ENCODE results near the gene SPEG. TPM values are rescaled to one million over a fixed set of nuclear protein-coding genes. Genes with fewer than 3 reads are reported as not detected.

Gene SPEG
- total RNA-seq, 2 donors from 2014 or later: 2.9 to 3.6 TPM

DNA sequence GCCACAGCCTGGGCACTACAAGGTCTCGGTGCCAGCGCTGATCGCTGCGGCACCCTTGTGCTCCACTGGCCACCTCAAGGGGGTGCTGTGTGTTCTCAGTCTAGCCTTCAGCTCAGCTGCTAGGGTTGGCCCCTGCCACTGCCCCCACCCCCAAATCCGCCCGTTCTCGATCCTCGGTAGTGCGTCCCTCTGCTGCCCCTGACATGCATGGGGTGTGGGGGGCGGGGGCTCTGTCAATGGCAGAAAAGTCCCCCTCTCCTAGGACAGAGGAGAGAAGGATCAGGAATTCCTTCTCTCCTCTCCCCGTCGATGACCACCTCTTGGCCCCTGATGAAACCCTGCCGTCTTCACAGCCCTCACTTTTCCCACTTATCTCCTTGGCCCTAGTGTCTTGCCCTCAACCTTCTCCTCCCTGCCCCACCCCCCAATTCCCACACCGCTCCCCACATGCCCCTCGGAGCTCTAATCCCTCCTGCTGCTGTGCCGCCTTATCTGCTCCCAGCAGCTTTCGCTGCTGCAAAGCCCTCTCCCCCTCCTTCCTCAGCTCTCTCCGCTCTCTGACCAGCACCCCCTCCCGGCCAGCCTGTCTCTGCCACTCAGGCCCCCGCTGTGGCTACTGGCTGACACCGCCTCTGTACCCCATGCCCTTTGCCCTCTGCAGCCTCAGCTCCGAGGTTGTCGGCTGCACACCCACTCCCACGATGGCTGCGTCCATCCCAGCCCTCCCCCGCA lies 75.3 kb downstream of the SPEG start:
- Histone ChIP-seq H3K4me3 (no peak overlapping the region), H3K4me1 (peaks cover 26% of the 10 kb centered on the region), H3K9me3 (no peaks in the 10 kb centered on the region), H3K27me3 (peaks cover 0 to 16% of the 10 kb centered on the region in 2 donors), H3K36me3 (replicated peaks in 1 of 2; ENCODE audit: insufficient read depth in 1 of 2, low read depth in 2 of 2) (peaks cover 0 to 7% of the 10 kb centered on the region in 2 donors), H3K27ac (no peak overlapping the region)
- DNase-seq (peak; percentile 64 to 76 (median 68)), ATAC-seq (peak; percentile 83)
- WGBS, 2 donors: 1 to 3% methylated on average over 19 to 26 of the region's 26 CpGs
- intact Hi-C loops (cut with DNase I): no loop called here
- TF ChIP-seq, protein P1, sequence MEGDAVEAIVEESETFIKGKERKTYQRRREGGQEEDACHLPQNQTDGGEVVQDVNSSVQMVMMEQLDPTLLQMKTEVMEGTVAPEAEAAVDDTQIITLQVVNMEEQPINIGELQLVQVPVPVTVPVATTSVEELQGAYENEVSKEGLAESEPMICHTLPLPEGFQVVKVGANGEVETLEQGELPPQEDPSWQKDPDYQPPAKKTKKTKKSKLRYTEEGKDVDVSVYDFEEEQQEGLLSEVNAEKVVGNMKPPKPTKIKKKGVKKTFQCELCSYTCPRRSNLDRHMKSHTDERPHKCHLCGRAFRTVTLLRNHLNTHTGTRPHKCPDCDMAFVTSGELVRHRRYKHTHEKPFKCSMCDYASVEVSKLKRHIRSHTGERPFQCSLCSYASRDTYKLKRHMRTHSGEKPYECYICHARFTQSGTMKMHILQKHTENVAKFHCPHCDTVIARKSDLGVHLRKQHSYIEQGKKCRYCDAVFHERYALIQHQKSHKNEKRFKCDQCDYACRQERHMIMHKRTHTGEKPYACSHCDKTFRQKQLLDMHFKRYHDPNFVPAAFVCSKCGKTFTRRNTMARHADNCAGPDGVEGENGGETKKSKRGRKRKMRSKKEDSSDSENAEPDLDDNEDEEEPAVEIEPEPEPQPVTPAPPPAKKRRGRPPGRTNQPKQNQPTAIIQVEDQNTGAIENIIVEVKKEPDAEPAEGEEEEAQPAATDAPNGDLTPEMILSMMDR (IDR thresholded peaks at IDR 0.05): peak; percentile 49 to 67 (median 60)
- no peak for TF ChIP-seq POLR2A (IDR thresholded peaks at IDR 0.05)

DNA sequence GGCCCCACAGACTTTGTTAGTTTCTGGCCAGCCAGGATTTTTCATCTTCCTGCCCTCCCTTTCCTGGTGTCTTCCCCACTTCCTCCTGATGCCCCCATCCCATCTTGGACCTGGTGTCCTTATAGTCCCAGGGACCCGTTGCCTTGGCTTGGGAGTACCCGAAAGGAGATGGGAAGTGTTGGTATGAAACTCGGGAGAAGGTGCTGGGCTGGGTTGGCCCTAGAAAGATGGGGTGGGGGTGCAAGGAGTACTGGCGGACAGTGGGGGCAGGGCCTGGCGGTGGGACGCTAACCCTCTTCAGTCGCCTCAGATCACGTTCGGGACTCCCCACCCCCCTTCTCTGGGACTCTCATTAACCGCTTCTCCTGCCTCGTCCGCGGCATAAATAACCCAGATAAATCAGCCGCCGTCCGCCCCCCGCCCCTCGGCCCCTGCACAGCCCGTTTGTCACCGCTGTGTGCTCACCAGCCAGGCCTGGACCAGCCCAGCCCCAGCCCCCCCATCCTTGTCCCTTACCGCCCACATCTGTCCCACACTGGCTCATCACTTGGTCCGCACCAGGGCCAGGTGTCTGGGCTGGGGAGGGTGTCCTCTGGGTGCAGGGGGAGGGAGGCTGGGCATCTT lies 76.0 kb downstream of the SPEG start:
- H3K27ac ChIP-seq: no peak overlapping the region
- TF ChIP-seq, protein P1 (IDR thresholded peaks at IDR 0.05): no peak
- TF ChIP-seq POLR2A (IDR thresholded peaks at IDR 0.05): no peak
- intact Hi-C loops (cut with DNase I): no loop called here
- peaks cover 26% of the 10 kb centered on the region for H3K4me1 ChIP-seq
- DNase-seq (no peak), ATAC-seq (no peak)
- H3K4me3 ChIP-seq: no peak overlapping the region
- no peaks in the 10 kb centered on the region for H3K9me3 ChIP-seq
- H3K27me3 ChIP-seq: peaks cover 0 to 16% of the 10 kb centered on the region in 2 donors
- 27% methylated on average over 21 to 22 of the region's 22 CpGs for WGBS, 2 donors
- H3K36me3 ChIP-seq (replicated peaks in 1 of 2; ENCODE audit: insufficient read depth in 1 of 2, low read depth in 2 of 2): peaks cover 0 to 7% of the 10 kb centered on the region in 2 donors

DNA sequence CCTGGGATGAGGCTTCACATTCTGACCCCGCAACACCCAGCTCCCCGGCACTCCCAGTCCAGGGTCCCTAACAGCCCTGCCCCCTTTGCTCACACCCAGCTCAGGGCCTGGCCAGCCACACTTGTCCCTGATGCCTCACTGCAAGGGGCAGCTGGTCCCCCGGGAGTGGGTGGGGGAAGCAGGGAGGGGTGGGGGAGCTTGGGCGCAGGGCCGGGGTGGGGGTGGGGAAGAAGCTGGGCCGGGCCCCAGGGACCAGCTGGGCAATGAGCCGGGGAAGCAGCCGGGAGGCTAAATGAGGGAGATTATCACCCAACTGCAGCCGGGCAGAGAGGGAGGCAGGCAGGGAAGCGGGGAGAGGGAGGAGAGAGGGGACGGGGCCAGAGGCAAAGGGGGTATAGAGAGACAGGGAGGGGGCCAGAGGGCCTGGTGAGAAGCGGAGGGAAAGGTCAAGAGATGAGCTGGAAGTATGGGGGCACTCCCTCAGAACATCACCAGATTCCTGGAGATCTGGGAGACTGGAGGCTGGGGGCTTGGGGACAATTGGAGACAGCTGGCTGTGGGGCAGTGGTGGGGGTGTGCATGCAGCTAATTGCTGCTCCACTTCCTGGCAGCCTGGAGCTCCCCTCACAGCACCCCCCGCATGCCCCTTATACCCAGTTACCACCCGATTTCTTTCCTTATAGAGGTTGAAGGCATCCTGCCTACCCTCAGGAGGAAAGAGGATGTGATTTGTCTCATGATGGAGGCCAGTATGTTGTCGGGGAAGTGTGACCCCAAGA lies 77.1 kb downstream of the SPEG start:
- H3K4me3 ChIP-seq: no peak overlapping the region
- ATAC-seq: no peak
- H3K27ac ChIP-seq: no peak overlapping the region
- no peaks in the 10 kb centered on the region for H3K36me3 ChIP-seq (replicated peaks in 1 of 2; ENCODE audit: insufficient read depth in 1 of 2, low read depth in 2 of 2)
- WGBS, 2 donors: 26 to 30% methylated on average over 13 to 15 of the region's 15 CpGs
- TF ChIP-seq POLR2A (IDR thresholded peaks at IDR 0.05): no peak
- TF ChIP-seq, protein P1 (IDR thresholded peaks at IDR 0.05): no peak
- DNase-seq: no peak
- peaks cover 0 to 16% of the 10 kb centered on the region in 2 donors for H3K27me3 ChIP-seq
- intact Hi-C loops (cut with DNase I): no loop called here
- H3K4me1 ChIP-seq: peaks cover 26% of the 10 kb centered on the region
- no peaks in the 10 kb centered on the region for H3K9me3 ChIP-seq

DNA sequence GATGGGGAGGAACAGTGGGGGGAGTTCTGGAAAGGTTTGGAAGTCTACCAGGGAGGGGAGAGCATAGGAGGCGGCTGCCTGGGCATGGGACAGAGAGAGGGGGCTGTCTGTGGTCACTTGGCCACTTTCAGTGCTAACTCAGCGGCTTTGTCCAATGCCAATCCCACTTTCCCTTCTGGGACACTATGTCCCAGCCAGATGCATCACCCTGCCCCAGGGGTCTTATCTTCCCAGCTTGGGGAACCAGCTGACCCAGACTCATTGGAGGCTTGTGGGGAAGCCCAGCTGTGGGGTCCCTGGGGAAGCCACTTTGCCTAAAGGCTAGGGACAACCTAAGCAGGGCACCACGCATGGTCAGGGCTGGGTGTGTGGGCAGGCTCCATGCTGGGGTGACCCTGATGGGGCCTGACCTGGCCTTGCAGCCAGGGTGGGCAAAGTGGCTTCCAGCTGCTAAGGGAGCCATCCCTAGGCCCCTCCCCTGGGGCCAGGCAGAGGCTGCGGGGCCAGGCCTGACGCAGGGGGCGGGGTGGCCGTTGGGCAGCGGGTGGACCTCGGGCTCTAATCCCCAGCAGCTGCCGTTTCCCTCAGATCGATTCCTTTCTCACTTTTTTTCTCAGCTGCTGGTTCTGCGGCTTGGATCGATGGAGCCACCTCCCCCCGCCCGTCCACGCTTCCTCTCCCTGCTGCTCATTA lies 78.0 kb downstream of the SPEG start:
- ATAC-seq (no peak), DNase-seq (no peak)
- Histone ChIP-seq H3K27me3 (peaks cover 0 to 16% of the 10 kb centered on the region in 2 donors), H3K4me1 (peaks cover 26% of the 10 kb centered on the region), H3K9me3 (no peaks in the 10 kb centered on the region), H3K36me3 (replicated peaks in 1 of 2; ENCODE audit: insufficient read depth in 1 of 2, low read depth in 2 of 2) (no peaks in the 10 kb centered on the region), H3K4me3 (no peak overlapping the region), H3K27ac (no peak overlapping the region)
- intact Hi-C loops (cut with DNase I): no loop called here
- TF ChIP-seq POLR2A (IDR thresholded peaks at IDR 0.05): no peak
- TF ChIP-seq, protein P1 (IDR thresholded peaks at IDR 0.05): no peak
- 10 to 15% methylated on average over 14 of the region's 16 CpGs for WGBS, 2 donors

Data from body of pancreas (tissue), 4 donors.